C4-2B (cell line): ENCODE data around the gene USP7.

Experiments used
- H3K27ac ChIP-seq: fragments of 450-650 bp; 2 replicates; pipeline ENCODE4 v1.5.1; 2017
- CTCF ChIP-seq: fragments of 450-650 bp; conservative IDR thresholded peaks from 2 replicates; pipeline ENCODE4 v1.5.1; 2017; ENCODE audit warnings: mild to moderate bottlenecking
- ZFX ChIP-seq: fragments of 450-650 bp; IDR thresholded peaks from 2 replicates; pipeline ENCODE4 v1.6.1; 2017

Gene USP7

DNA sequence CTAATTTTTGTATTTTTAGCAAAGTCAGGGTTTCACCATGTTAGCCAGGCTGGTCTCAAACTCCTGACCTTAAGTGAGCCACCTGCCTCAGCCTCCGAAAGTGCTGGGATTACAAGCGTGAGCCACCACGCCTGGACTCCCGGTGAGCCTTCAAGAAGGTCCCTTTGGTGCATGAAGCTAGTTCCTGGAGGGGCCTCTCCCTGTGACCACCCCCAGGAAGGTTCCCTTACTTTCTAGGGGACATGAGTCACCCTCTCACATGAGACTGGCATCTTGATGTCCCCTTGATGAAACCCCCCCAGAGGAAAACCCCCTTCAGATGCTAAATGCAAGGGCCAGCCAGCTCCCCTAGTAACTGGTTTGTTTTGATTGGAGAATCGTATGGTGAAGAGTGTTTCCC lies 107.7 kb downstream of the USP7 start:
- no peak overlapping the region for H3K27ac ChIP-seq

GRCh38 chr16:8855051-8855786 lies 108.5 kb downstream of the USP7 start:
- TF ChIP-seq CTCF (no peak), ZFX (no peak)
- no peak overlapping the region for H3K27ac ChIP-seq

More for the DNA sequence above, 107.7 kb downstream of the USP7 start:
- TF ChIP-seq ZFX (no peak), CTCF (no peak)

GRCh38 chr16:8854298-8854948 lies 109.3 kb downstream of the USP7 start:
- TF ChIP-seq ZFX (no peak), CTCF (no peak)
- H3K27ac ChIP-seq: no peak overlapping the region

DNA sequence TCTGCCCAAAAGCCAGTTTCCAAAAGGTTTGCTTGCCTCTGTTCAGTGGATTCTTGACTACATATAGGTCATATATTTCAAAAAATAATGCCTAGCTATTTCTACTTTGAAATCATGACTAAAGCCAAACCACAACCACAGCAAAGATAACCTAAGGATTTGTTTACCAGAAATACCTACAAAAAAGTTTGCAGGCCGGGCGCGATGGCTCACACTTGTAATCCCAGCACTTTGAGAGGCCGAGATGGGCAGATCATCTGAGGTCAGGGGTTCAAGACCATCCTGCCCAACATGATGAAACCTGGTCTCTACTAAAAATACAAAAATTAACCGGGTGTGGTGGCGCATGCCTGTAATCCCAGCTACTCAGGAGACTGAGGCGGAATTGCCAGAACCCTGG lies 110.1 kb downstream of the USP7 start:
- H3K27ac ChIP-seq: no peak overlapping the region
- TF ChIP-seq CTCF: no peak

- TF ChIP-seq CTCF: no peak
- TF ChIP-seq ZFX: no peak
- H3K27ac ChIP-seq: no peak overlapping the region
Measured at GRCh38 chr16:8853150-8853549, 110.6 kb downstream of the USP7 start.

DNA sequence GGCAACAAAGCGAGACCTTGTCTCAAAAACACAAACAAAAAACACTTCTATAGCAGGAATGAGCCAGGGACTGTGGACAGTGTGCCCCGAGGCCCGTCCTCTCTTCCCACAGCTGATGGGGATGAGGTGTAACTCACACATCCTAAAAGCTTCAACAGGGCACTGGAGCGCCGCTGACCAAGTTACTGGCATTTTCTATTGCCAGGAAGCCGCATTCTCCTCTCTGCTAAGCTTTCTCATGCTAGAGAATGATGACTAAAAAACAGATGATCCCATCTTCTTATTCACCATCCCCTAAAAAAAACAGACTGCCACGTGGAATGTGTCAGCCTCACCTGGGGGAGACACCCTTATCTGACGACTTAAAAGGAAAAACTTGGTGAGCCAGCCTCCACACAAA lies 111.2 kb downstream of the USP7 start:
- no peak overlapping the region for H3K27ac ChIP-seq
- TF ChIP-seq ZFX (no peak), CTCF (no peak)

GRCh38 chr16:8851761-8852403 lies 111.8 kb downstream of the USP7 start:
- H3K27ac ChIP-seq: no peak overlapping the region
- TF ChIP-seq CTCF: no peak
- TF ChIP-seq ZFX: no peak
